K562 (cell line): ENCODE measurements around the gene BZW2. TPM values are rescaled to one million over a fixed set of nuclear protein-coding genes. Genes with fewer than 3 reads are reported as not detected.
A peak's percentile ranks its signal among the peaks of the same experiment; 100 is the strongest.

Experiments used
- ATAC-seq: fragments of 200-7000 bp; cut with Tn5 transposase; 3 replicates; pipeline ENCODE4 v1.9.1; 2020; ENCODE audit warnings: moderate library complexity
- BruUV-seq: library from RNA; stranded (reverse); fragments of 400-500 nt; replicated peaks from 2 replicates; lab custom pipeline; 2021; lab: Mats Ljungman, UMichigan
- CTCF ChIA-PET: fragments of 300-600 bp; formaldehyde crosslinking; extraction: SDS; loops from one replicate; lab custom pipeline; 2021; ENCODE audit warnings: low intra/inter-chr PET ratio; lab: Yijun Ruan, JAX
- POLR2A ChIA-PET: fragments of 300-600, 350-650 bp; sonication (Branson Sonifier 250); formaldehyde crosslinking; extraction: SDS; loops from one replicate; lab custom pipeline; 2021; ENCODE audit warnings: antibody characterized with exemption, inconsistent platforms; lab: Yijun Ruan, JAX
- DNase-seq, 4 experiments: peaks; one replicate each; pipeline versions ENCODE4 v3.0.0 to v3.0.0-alpha.2; 2011 to 2018; ENCODE audit warnings: low spot score in 3 of 4, mixed read lengths in 3 of 4; ENCODE audit errors: extremely low read depth in 1 of 4
- FAIRE-seq: peaks from 2 replicates; lab custom pipeline; 2011; peaks lifted over from hg19 to GRCh38; lab: Jason Lieb, UNC
- H2AFZ ChIP-seq: 2 replicates; pipeline ENCODE4 v1.6.0; 2011; ENCODE audit warnings: low read depth, low read length, control low read depth, inconsistent platforms
- H3K27ac ChIP-seq: fragments of 200-600 bp; 3 replicates; pipeline ENCODE4 v1.8.0; 2011; ENCODE audit warnings: low read depth, mild to moderate bottlenecking, control low read depth, inconsistent platforms, low read length, moderate library complexity, mixed read lengths; ENCODE audit errors: extremely low read depth
- H3K27me3 ChIP-seq, 2 experiments: fragments of 300-600 bp in 1 of 2; 2 replicates in 1 of 2; 3 replicates in 1 of 2; pipeline versions ENCODE4 v1.6.0 to v1.8.0; 2011; ENCODE audit warnings: inconsistent platforms in 2 of 2, low read length in 2 of 2, mild to moderate bottlenecking in 1 of 2, mixed read lengths in 1 of 2, moderate library complexity in 1 of 2; ENCODE audit not compliant: control insufficient read depth in 2 of 2, insufficient read depth in 2 of 2
- H3K36me3 ChIP-seq: fragments of 300-600 bp; 3 replicates; pipeline ENCODE4 v1.8.0; 2011; ENCODE audit warnings: mild to moderate bottlenecking, low read length, inconsistent platforms; ENCODE audit not compliant: control insufficient read depth, insufficient read depth
- H3K4me1 ChIP-seq, 2 experiments: fragments of 200-600 bp in 1 of 2; replicated peaks in 1 of 2; 2 replicates in 1 of 2; 3 replicates in 1 of 2; pipeline versions ENCODE4 v1.5.1 to v1.8.0; 2011; ENCODE audit warnings: inconsistent platforms in 2 of 2, low read length in 2 of 2, mild to moderate bottlenecking in 1 of 2, mixed read lengths in 1 of 2, moderate library complexity in 1 of 2; ENCODE audit not compliant: control insufficient read depth in 2 of 2, insufficient read depth in 2 of 2
- H3K4me2 ChIP-seq: 2 replicates; pipeline ENCODE4 v1.6.1; 2011; ENCODE audit warnings: low read length, control low read depth, inconsistent platforms, mixed read lengths; ENCODE audit not compliant: insufficient read depth
- H3K4me3 ChIP-seq: fragments of 200-600 bp; sonication (generic), shearing (Covaris generic); 2 replicates; pipeline ENCODE4 v1.5.1; 2016; ENCODE audit warnings: control low read depth, inconsistent platforms
- H3K79me2 ChIP-seq: fragments of 200-600 bp; 3 replicates; pipeline ENCODE4 v1.8.0; 2011; ENCODE audit warnings: low read length, inconsistent platforms; ENCODE audit not compliant: control insufficient read depth, insufficient read depth
- H3K9ac ChIP-seq, 2 experiments: 2 replicates each; pipeline versions ENCODE4 v1.6.0 to v1.6.1; 2011; ENCODE audit warnings: low read depth in 2 of 2, low read length in 2 of 2, control low read depth in 1 of 2, inconsistent platforms in 1 of 2, mild to moderate bottlenecking in 1 of 2, mixed read lengths in 1 of 2; ENCODE audit not compliant: insufficient read depth in 1 of 2
- H3K9me1 ChIP-seq: one replicate; pipeline ENCODE4 v1.6.0; 2011; ENCODE audit warnings: inconsistent platforms, mild to moderate bottlenecking, low read length, moderate library complexity; ENCODE audit not compliant: control insufficient read depth, insufficient read depth
- H3K9me3 ChIP-seq: replicated peaks from 2 replicates; pipeline ENCODE4 v1.5.1; 2011; ENCODE audit warnings: low read depth, low read length, inconsistent platforms; ENCODE audit not compliant: control insufficient read depth, insufficient read depth
- H4K20me1 ChIP-seq: replicated peaks from 2 replicates; pipeline ENCODE4 v1.6.1; 2011; ENCODE audit warnings: low read length, inconsistent platforms, mixed read lengths; ENCODE audit not compliant: control insufficient read depth, insufficient read depth
- ATF4 ChIP-seq: fragments of 450-650 bp; formaldehyde crosslinking; IDR thresholded peaks from 2 replicates; pipeline ENCODE4 v1.4.0; 2022; ENCODE audit warnings: mild to moderate bottlenecking, moderate library complexity
- CBFA2T3 ChIP-seq: fragments of 450-650 bp; IDR thresholded peaks from 2 replicates; pipeline ENCODE4 v1.6.1; 2017
- CUX1 ChIP-seq: fragments of 200-800 bp; sonication (Bioruptor generic); IDR thresholded peaks from 2 replicates; pipeline ENCODE4 v1.6.1; 2016; ENCODE audit warnings: missing genetic modification characterization, missing compliant biosample characterization
- NFIX ChIP-seq: fragments of 250-450 bp; sonication (Bioruptor Pico); IDR thresholded peaks from 2 replicates; pipeline ENCODE4 v1.4.0; 2020; ENCODE audit warnings: low read depth, mild to moderate bottlenecking, moderate library complexity
- PTRF ChIP-seq: fragments of 450-650 bp; IDR thresholded peaks from 2 replicates; pipeline ENCODE4 v1.6.1; 2016; ENCODE audit warnings: mild to moderate bottlenecking, missing genetic modification characterization, missing compliant biosample characterization
- TCFL5 ChIP-seq: fragments of 250-450 bp; sonication (Bioruptor Pico); conservative IDR thresholded peaks from 2 replicates; pipeline ENCODE4 v1.6.1; 2021; ENCODE audit warnings: mild to moderate bottlenecking, moderate library complexity, matching md5 sums
- THRA ChIP-seq: fragments of 450-650 bp; IDR thresholded peaks from 2 replicates; pipeline ENCODE4 v1.6.1; 2017; ENCODE audit warnings: mild to moderate bottlenecking, moderate library complexity
- ZKSCAN1 ChIP-seq: fragments of 150-350 bp; IDR thresholded peaks from 2 replicates; pipeline ENCODE4 v1.6.1; 2016; ENCODE audit warnings: low read depth, low read length
- WGBS: fragments of 100-300 bp; shearing (Covaris generic); methylation state at CpG from one replicate; pipeline ENCODE4 v1.1.6; 2016; ENCODE audit warnings: low coverage, mixed read lengths; ENCODE audit not compliant: insufficient coverage; ENCODE audit errors: missing lambda C conversion rate; 5-methylcytosine and 5-hydroxymethylcytosine counted together
- in situ Hi-C: fragments of 300-500 bp; cut with MboI; formaldehyde crosslinking; loops from 4 replicates; pipeline ENCODE4 v1.15.0; 2018; ENCODE audit warnings: inconsistent platforms, mixed read lengths
- intact Hi-C: fragments of 100-400 bp; cut with micrococcal nuclease; formaldehyde crosslinking; loops from 2 replicates; pipeline ENCODE4 v1.14.2; 2022
- polyA plus RNA-seq, 8 experiments: library from polyadenylated mRNA; depleted of rRNA in 4 of 8; stranded (reverse) in 5 of 8; unstranded in 3 of 8; fragments of >200 nt; fragmentation: Nextera tagmentation in 2 of 8; fragmentation: Illumina TruSeq in 1 of 8; extraction: Ambion mirVana in 2 of 8; extraction: Trizol in 1 of 8; gene quantifications; 2 replicates each; pipeline versions ENCODE4 v1.2.1 to v1.2.3, GENCODE V29; 2011 to 2014; ENCODE audit warnings: inconsistent platforms in 1 of 8, missing spikeins in 1 of 8
- total RNA-seq, 7 experiments: library from RNA; depleted of rRNA in 6 of 7; stranded (reverse); fragments of >200 nt in 6 of 7; fragmentation: Illumina TruSeq in 2 of 7; extraction: Trizol in 2 of 7; gene quantifications; 2 replicates each; pipeline versions ENCODE4 v1.2.1 to v1.2.3, GENCODE V29; 2011 to 2021; ENCODE audit warnings: low replicate concordance in 1 of 7
- TF ChIP-seq, protein P1 (sequence below), 3 experiments: fragments of 200-800 bp in 1 of 3; fragments of 250-450 bp in 1 of 3; fragments of 450-650 bp in 1 of 3; sonication (Bioruptor Pico) in 1 of 3; sonication (Bioruptor generic) in 1 of 3; formaldehyde crosslinking in 1 of 3; IDR thresholded peaks; 2 replicates each; pipeline versions ENCODE4 v1.6.1 to v1.8.0; 2016 to 2022; ENCODE audit warnings: mild to moderate bottlenecking in 2 of 3, missing genetic modification characterization in 2 of 3, missing compliant biosample characterization in 1 of 3, moderate library complexity in 1 of 3

Gene BZW2
- total and polyA plus RNA-seq, 9 of the 15 experiments (the other 6 are each of a cell fraction or from before 2014, with no cell fraction given): 140 to 316 (median 173) TPM

DNA sequence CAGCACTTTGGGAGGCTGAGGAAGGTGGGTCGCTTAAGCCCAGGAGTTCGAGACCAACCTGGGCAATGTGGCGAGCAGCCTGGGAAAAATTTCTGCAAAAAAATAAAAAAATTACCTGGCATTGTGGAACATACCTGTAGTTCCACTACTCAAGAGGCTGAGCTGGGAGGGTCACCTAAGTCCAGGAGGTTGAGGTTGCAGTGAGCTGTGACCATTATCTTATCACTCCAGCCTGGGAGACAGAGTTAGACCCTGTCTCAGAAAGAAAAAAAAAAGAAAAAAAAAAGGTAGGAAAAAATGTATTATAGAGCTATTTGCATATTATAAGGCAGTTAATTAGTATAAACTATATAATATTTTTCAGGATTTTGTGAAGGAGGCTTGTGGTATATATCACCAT, 96.6 kb downstream of the BZW2 start:
- Histone ChIP-seq H3K9me1 (no peaks in the 10 kb centered on the region), H3K27me3 (no peaks in the 10 kb centered on the region), H2AFZ (no peak overlapping the region), H3K36me3 (no peaks in the 10 kb centered on the region), H3K9ac (no peak overlapping the region), H3K79me2 (no peaks in the 10 kb centered on the region), H3K4me2 (no peak overlapping the region), H3K4me3 (no peak overlapping the region), H3K27ac (no peak overlapping the region), H3K4me1 (peaks cover 31 to 49% of the 10 kb centered on the region in 2 experiments; a peak in 4 of 5 replicates), H4K20me1 (no peaks in the 10 kb centered on the region), H3K9me3 (no peaks in the 10 kb centered on the region)
- no peak for FAIRE-seq
- WGBS: 51% methylated on average over 3 of the region's 3 CpGs
- ChIA-PET POLR2A (interaction anchor here (2.2 kb wide), 1 partner anchor 14 kb away, joined by 8 read pairs; no protein-coding TSS in a partner anchor), CTCF (no interaction called here)
- BruUV-seq: no TSS peak
- intact Hi-C loops: loop anchor here (5.0 kb wide), 1 partner anchor 80 kb away; no protein-coding TSS in a partner anchor
- ATAC-seq: peak; percentile 66
- in situ Hi-C loops: no loop called here
- peak in 1 of 4 experiments; percentile 68 for DNase-seq
- TF ChIP-seq NFIX (no peak), ZKSCAN1 (no peak), CUX1 (CRISPR knock-in tag) (no peak), ATF4 (CRISPR knock-in tag) (no peak), CBFA2T3 (peak; percentile 80), TCFL5 (CRISPR knock-in tag) (no peak), THRA (peak; percentile 55; the same call in 1 of the 2 replicates), PTRF (tag) (no peak)
- TF ChIP-seq, protein P1, sequence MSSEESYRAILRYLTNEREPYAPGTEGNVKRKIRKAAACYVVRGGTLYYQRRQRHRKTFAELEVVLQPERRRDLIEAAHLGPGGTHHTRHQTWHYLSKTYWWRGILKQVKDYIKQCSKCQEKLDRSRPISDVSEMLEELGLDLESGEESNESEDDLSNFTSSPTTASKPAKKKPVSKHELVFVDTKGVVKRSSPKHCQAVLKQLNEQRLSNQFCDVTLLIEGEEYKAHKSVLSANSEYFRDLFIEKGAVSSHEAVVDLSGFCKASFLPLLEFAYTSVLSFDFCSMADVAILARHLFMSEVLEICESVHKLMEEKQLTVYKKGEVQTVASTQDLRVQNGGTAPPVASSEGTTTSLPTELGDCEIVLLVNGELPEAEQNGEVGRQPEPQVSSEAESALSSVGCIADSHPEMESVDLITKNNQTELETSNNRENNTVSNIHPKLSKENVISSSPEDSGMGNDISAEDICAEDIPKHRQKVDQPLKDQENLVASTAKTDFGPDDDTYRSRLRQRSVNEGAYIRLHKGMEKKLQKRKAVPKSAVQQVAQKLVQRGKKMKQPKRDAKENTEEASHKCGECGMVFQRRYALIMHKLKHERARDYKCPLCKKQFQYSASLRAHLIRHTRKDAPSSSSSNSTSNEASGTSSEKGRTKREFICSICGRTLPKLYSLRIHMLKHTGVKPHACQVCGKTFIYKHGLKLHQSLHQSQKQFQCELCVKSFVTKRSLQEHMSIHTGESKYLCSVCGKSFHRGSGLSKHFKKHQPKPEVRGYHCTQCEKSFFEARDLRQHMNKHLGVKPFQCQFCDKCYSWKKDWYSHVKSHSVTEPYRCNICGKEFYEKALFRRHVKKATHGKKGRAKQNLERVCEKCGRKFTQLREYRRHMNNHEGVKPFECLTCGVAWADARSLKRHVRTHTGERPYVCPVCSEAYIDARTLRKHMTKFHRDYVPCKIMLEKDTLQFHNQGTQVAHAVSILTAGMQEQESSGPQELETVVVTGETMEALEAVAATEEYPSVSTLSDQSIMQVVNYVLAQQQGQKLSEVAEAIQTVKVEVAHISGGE (CRISPR knock-in tag; IDR thresholded peaks at IDR 0.05): no peak
